Myocyte (in vitro differentiated cells): ENCODE measurements around the gene B3GAT3. TPM values are rescaled to one million over a fixed set of nuclear protein-coding genes. Genes with fewer than 3 reads are reported as not detected.
"Not testable (repeated sequence)": the region's sequence is repeated elsewhere in the genome, so short reads cannot be mapped to it uniquely, and the experiment has no call there.

Experiments used
- DNase-seq: peaks from one replicate; pipeline ENCODE4 v3.0.0-alpha.2; 2012; ENCODE audit warnings: low read depth
- polyA plus RNA-seq: library from polyadenylated mRNA; unstranded; fragments of >200 nt; gene quantifications from one replicate; pipeline ENCODE4 v1.2.1, GENCODE V29; 2012; ENCODE audit warnings: missing spikeins
- total RNA-seq: library from RNA; depleted of rRNA; stranded (reverse); fragments of >200 nt; gene quantifications from 2 replicates; pipeline ENCODE4 v1.2.3, GENCODE V29; 2014

The B3GAT3 gene
- total RNA-seq, result 52.6 and 59.8 TPM in 2 replicates
- 45.2 TPM for polyA plus RNA-seq

GRCh38 chr11:62621567-62622470 is at the start of gene B3GAT3:
TSS of gene B3GAT3 (minus strand) at chr11:62621986. CDS start at chr11:62621947, 39 bp downstream.
- peak; percentile 98 for DNase-seq

- no peak for DNase-seq
These were observed 49.4 kb upstream of the B3GAT3 start for GRCh38 chr11:62671236-62671607.

- no peak for DNase-seq
These were observed 47.8 kb upstream of the B3GAT3 start for GRCh38 chr11:62669420-62670161.

GRCh38 chr11:62667460-62667859 is 45.7 kb upstream of the B3GAT3 start:
- no peak for DNase-seq

- DNase-seq, result no peak
These were observed 44.6 kb upstream of the B3GAT3 start for GRCh38 chr11:62666259-62666926.

GRCh38 chr11:62665599-62666258 is 43.9 kb upstream of the B3GAT3 start:
- DNase-seq, result peak; percentile 70

GRCh38 chr11:62665075-62665598 is 43.4 kb upstream of the B3GAT3 start, which contains the start of the genes C11orf98 and CSKMT:
TSS of gene C11orf98 (minus strand) at chr11:62665210. CDS start at chr11:62665169, 41 bp downstream.
TSS of gene CSKMT (plus strand) at chr11:62665312. CDS start at chr11:62665880, 568 bp downstream.
- DNase-seq, result peak; percentile 94

- DNase-seq, result no peak
These were observed 42.8 kb upstream of the B3GAT3 start for GRCh38 chr11:62664405-62665074.

GRCh38 chr11:62656796-62657429 is 35.1 kb upstream of the B3GAT3 start:
- no peak for DNase-seq

GRCh38 chr11:62654297-62654696 is 32.5 kb upstream of the B3GAT3 start:
- DNase-seq, result no peak

- no peak for DNase-seq
These were observed 30.6 kb upstream of the B3GAT3 start for GRCh38 chr11:62652161-62653006.

- DNase-seq, result not testable (repeated sequence)
These were observed 28.5 kb upstream of the B3GAT3 start for GRCh38 chr11:62650283-62650682.

- DNase-seq, result no peak
These were observed 27.7 kb upstream of the B3GAT3 start for GRCh38 chr11:62649486-62649885.

GRCh38 chr11:62648967-62649364 is 27.2 kb upstream of the B3GAT3 start:
- no peak for DNase-seq

- no peak for DNase-seq
These were observed 26.6 kb upstream of the B3GAT3 start for GRCh38 chr11:62648185-62648966.

- DNase-seq, result no peak
These were observed 25.8 kb upstream of the B3GAT3 start for GRCh38 chr11:62647609-62648005.

- DNase-seq, result no peak
These were observed 25.2 kb upstream of the B3GAT3 start for GRCh38 chr11:62646825-62647608.
